Smooth muscle cell of the brain vasculature (primary cell): ENCODE measurements around the gene TMEM128.
A peak's percentile ranks its signal among the peaks of the same experiment; 100 is the strongest.
"Not testable (repeated sequence)": the region's sequence is repeated elsewhere in the genome, so short reads cannot be mapped to it uniquely, and the experiment has no call there.

Experiments
- DNase-seq: peaks from one replicate; pipeline ENCODE4 v3.0.0-alpha.2; 2012; ENCODE audit warnings: low read depth, low spot score

The TMEM128 gene

DNA sequence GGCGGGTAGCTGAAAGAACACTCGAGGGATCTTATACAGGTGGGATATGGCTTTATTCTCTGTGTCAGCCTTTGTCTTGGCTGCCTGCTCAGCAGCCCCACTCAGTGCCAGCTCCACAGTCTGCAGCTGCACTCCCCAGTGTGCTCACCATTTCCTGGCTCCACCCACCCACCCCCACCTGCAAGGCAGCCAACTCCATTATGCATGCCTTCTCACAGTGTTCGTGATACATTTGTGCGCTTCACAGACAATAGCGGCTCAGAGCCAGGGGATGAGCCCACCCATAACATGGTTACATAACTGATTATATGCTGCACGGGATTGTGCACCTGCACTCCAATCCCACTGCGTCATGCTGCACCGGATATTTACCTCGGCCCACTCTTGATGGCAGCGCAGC lies 8.8 kb upstream of the TMEM128 start:
- no peak for DNase-seq

DNA sequence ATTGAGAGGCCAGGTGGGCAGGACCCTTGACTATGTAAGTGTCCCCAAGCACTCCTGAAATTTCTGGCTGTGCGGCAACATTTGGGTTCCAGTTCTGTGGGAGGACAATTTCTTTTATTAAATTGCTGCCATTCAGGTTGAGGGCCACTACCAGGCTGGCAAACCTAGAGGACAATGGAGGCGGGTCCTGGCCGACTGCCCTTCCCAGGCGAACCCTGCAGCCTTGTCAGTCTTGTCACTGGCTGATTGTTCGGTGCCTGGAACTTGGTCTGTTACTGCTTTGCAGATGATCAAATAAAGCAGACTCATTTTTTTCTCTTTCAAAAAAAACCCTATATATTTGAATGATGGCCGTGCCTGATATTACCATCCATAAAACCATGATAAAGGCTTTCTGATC lies 6.6 kb upstream of the TMEM128 start:
- no peak for DNase-seq

DNA sequence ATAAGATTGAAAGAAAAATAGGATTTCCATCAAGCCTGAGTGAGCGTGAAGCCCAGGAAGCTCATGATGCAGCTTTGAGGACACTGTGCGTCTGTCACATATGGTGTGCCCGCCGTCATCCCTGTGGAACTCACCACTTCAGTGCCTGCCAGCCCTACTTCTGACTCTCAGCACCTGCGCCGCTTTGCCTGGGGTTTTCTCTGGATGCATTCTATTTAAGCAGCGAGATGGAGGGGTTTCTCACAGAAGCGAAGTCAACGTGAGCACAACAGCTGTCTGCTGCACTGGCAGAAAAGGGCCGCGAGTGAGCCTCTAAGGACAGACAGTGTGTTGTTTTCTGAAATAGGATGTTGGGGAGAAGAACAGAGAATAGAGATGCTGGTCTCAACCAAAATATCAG lies 6.2 kb upstream of the TMEM128 start:
- DNase-seq = no peak

DNA sequence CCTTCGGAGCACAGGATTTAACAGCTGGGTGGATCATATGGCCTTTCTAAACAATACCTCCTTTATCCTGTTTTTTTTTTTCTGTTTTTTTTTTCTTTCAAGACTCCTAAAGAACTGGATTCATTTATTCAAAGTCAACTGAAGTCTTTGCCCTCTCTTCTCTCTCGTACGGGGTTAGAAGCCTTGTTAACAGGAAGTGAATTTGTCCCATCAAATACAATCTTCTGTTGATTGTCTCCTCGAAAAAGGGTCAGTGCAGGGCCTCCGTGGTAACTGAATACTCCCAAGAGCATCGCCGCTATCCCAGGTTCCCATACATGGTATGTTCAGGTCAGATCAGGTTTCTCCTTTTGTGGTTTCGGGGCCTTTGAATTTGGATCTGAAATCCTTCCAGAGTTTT lies 1.8 kb upstream of the TMEM128 start:
- DNase-seq = no peak

DNA sequence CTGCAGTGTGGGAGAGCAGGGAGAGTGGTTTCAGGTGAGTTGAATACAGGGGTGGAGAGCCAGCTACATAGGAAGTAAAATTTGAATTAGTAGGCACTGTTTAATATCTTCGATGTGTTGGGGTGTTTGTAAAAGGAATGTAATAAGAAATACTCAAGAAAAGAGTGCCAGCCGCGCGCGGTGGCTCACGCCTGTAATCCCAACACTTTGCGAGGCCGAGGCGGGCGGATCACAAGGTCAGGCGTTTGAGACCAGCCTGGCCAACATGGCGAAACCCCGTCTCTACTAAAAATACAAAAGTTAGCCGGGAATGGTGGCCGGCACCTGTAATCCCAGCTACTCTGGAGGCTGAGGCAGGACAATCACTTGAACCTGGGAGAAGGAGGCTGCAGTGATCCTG lies 1.3 kb upstream of the TMEM128 start:
- DNase-seq = not testable (repeated sequence)

DNA sequence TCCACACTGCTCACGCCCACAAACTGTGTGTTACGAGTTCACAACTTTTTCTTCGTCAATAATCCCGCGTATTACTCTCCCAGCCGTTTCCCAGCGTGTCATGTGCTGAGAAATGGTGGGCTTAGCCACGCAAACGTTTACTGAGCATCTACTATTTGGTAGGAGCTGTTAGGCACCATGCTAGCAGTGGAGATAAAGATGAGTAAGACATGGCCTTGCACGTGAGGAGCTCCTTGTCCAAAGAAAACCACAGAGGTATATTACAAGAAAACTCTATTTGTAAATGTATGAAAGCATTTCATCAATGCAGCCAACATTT lies 821 bp upstream of the TMEM128 start:
- DNase-seq = no peak

DNA sequence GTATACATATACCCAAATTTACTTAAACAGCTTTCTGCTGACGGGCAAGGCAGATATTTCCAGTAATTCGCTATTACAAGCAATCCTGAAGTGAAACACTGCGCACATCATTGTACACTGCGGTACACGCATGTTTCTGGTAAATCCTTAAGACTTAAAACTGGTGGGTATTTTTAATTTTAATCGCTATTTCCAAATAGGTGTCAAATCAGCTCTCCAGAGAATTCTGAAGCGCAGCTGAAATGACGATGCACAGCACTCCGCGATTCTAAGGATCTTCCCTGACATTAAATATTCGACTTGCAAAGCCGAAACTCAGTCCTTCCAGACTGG lies 361 bp downstream of the TMEM128 start:
- DNase-seq = peak; percentile 23

DNA sequence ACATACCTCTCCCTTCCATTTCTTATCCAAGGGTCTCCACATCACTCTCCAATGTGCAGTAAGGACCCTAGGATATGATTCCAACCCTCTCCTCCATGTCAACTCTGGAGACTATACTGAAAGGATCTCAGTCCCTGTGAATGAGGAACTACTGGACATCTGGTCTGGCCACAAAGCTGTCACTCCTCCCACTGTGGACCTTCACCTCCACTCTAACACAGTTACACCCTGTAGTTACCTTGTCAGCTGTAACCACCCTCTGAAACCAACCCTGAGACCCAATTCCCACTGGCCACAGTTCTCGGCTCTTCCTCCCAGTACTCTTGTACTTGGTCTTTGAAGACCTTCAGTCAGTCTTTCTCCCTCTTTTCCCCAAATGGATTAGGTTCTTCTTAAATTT lies 2.9 kb downstream of the TMEM128 start:
- DNase-seq = no peak

DNA sequence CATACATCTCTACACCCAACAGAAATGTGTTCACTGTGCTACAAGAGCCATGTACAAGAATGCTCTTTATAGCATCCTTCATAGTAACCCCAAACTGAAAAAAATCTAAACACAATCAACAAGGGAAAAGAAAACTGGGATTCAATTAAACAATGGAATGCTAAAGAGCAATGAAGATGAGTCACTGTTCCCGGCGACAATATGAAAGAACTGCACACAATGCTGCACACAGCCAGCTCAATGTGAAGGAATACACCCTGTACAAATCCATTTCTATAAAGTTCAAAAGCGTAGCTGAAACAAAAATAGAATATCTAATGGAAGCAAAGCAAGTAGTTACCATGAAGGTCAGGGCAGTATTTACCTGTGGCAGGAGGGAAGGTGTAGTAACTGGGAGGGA lies 8.5 kb downstream of the TMEM128 start:
- DNase-seq = not testable (repeated sequence)

DNA sequence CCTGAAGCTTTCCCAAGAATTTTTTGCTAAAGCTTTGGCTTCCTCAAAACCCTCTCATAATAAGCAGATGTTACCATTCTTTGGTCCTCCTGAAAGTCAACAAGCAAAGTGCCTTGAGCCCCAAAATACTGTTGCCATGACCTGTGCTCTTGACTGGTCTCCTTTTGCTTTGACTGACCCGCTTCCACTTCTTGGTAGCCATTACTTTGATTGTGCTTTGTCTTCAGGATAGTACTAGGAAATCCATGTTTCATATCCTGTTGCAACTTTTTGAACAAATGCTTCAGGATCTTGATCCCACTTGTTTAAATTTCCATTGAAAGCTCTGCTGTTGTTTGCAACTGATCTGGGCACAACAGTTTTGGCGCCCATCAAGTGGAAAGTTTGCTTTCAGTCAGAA lies 14.4 kb downstream of the TMEM128 start:
- no peak for DNase-seq

DNA sequence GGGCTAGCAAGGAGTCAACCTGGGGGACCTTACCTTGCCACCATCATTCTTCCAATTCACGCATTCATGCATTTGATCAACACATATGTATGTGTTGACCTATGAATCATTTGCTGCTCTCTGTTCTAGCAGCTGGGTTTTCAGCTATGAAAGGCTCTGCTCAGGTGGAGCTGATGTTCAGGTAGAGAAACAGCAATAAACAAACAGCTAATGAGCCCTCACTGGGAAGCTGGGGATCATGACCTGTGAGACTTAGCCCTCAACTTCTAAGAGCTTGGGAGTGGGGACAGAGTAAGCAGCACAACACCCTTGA lies 19.7 kb downstream of the TMEM128 start:
- DNase-seq = no peak

DNA sequence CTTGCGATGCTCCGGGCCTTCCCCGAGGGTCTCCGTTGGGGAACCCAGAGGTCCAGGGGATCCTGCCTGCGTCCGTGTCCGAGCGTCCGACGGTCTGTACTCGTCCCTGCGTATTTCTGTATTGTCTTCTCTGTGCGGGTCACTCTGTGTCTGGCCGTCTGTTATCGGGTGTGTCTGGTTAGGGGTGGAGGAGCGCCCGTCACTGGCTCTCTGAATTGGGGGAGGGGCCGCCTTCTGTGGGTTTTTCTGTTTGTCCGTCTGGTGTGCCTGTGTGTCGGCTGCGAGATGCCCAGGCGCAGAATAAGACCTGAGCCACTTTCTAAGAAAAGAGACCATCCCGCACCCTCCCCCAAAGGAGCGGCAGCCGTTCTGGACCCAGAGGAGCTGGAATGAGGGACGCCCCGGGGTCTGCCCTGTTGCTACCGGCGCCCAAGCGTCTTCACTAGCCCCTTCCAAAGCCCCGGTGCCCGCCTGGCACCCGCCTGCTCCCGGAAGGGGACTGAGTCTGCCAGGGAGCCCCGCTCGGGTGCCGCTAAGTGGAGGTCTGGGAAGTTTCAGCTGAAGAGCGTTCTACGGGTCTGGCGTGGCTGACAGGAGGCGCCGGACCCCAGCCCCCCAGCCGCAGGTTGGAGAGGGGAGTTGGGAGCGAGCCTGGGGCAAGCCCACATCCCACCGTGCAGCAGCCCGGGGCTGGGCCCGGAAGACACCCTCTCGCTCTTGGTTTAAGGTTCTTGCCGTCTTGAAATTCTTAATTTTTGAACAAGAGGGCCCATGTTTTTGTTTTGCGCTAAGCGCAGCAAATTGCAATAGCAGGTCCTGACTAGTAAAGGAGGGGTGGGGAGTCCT lies 20.3 kb downstream of the TMEM128 start:
- DNase-seq = no peak

DNA sequence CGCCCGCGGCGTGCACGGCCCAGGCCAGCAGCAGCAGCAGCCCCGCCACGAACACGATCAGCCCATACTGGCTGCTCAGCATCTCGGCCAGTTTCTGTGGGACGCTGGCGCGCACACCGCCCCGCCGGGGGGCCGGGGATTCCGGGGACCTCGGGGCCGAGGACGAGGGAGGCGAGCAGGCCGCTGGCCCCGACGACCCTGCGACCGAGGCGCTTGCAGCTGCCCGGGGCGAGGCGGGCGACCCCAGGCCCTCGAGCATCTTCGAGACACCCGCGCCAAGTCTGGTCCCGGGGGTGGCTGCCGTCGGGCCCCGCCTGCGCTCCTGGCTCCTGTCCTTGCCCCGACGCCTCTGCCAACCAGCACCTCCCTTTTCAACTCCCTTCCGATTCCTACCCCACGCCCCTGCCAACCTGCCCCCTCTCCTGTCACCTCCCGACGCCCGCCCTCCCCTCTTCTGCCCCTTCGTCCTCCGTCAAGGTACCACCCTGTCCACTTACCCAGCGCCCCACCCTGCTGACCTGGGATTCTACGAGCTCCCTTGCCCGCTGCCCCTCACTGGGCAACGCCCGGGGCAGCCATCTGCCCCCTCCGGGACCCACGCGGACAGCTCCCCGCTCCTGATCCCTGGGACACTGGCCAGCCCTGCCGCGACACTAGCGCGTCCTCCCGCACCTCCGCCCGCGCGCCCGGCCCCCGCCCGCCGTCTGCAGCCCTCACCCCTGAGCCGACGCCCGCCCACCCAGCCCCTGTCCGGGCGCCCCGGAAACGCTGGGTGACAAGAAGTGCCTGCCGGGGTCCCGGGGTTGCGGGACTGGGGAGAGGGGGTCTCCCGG lies 21.2 kb downstream of the TMEM128 start, which contains the start of gene OTOP1:
Gene OTOP1, minus strand, starts transcription at position 324 of the 833 bp plus-strand sequence. Its CDS starts 65 bp downstream, at position 259.
- DNase-seq = no peak

DNA sequence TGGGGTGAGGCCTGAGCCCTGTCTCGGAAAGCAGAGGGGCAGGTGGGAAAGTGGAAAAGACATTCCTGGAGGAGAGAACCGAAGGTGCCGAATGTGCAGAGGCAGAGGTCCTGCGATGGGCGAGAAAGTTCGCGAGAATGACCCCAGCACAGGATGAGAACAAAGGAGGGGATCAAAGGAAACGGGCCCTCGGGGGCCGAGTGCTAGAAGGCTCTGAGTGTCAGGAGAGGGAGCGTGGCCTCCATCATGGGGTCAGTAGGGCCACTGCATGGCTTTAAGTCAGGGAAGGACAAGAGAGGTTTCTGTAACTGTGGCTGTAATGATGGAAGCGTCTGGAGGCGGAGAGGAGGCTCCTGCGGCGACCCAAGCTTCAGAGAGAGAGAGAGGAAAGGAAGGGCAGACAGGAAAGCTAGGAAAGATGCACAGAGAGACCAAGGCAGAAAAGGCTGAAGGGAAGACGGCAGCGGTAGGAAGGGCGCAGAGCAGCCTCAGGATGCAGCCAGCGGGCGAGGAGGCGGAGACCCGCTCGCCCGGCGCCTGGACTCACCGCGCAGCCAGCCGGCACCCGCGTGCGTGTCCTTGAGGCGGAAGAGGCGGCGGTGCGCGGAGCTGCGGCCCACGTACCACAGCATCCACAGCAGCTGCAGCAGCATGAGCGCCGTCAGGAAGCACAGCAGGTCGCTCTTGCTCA lies 22.0 kb downstream of the TMEM128 start:
- no peak for DNase-seq

DNA sequence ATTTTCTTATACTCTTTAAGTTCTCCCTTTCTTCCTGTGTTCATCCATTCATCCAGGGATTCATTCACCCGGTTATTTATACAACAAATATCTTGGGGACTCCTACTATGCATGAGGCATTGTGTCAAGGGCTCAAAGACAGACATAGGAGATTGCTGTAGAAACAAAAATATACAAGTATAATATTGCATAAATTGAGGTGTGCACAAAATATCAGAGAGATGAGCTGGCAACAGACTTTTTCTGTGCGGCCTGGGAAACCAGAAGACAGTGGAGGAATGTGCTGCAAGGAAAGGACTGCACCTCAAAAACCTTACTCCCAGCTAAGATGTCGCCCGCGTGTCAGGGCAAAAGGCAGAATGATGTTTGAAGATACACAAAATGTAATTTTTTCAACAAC lies 30.9 kb downstream of the TMEM128 start:
- no peak for DNase-seq

DNA sequence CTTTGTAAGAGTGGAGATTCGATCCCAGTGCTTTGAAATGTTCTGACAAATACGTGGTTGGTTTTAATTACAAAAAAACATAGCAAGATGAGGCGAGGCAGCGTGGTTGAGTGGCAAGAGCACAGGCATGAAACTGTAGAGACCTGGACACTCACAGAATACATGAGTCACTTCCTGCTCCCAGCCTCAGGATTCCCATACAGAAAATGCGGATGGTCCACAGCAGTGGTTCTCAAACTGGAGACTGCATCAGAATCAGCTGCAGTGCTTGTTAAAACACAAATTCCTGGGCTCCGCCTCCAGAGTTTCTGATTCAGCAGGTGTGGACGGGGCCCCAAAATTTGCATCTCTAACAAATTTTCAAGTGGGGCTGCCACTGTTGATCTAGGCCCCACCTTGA lies 31.4 kb downstream of the TMEM128 start:
- no peak for DNase-seq

DNA sequence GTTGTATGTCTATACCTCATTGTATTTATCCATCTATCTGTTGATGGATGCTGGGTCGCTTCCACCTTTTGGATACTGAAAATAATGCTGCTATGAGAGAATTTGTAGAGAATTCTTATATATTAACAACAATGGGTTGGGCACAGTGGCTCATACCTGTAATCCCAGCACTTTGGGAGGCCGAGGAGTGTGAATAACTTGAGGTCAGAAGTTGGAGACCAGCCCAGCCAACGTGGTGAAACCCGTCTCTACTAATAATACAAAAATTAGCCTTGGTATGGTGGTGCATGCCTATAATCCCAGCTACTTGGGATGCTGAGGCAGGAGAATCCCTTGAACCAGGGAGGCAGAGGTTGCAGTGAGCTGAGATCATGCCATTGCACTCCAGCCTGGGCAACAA lies 34.3 kb downstream of the TMEM128 start:
- DNase-seq = not testable (repeated sequence)

DNA sequence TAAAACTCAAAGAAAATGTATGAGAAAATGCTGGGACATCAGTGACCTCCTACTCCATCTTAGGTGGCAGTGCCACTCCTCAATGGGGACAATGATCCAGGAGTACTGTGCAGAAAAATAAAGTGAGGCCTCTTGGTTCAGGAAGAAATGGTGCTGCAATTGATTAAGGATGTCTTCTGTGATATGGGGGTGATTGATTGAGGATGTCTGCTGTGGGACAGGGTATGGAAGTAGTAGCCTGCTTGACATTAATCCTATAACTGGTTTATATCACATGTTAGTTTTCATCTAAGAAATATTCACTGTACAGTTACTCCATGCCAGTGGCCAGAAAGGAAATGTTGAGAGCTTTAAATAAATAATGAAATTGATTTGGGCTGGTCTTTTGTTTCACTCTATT lies 41.8 kb downstream of the TMEM128 start:
- DNase-seq = no peak

DNA sequence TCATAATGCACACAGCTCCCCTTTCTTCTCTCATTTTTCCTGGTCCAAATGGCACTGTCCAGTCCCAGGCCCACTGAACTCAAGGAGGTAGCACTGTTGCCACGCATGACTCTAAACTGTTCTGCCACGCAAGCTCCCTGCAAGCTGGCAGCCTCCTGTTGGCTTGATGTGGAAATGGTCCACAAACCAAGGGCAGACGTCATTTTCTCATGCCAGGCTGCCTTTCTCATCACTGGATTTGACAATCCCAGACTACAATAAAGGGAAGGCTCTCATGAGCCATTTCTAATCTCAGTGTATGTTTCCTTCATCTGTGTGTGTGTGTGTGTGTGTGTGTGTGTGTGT lies 43.6 kb downstream of the TMEM128 start:
- DNase-seq = no peak

DNA sequence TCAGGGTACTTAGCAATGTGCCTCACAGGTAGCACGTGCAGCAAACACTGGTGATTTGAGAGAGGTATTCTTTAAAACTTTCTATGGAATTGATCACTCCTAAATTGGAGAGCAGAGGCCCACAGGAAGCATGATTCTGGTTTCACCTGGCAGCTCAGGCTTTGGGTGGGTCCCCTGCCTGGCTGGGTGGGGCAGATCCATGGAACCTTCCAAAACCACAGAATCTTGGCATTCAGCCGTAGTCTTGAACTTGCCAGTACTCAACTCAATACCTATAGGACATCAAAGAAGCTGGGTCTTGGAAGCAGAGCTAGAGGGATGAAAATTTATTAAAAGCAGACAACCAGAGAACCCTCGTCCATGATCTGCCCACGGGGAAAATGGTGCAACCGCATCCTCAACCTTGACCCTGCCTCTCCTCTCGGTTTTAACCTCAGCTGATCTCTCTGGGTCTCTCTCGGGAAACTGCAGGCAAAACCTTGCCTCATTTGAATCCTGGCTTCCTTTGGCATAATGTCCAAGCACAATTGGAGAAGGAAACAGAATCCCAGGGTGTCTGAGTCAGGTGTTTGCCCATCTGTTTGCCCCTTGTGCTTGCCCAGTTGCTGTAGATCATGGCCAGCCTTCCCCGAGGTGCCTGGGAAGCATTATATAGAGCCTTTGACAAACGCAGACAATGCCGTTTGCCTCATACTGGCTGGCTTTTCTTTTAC lies 44.2 kb downstream of the TMEM128 start:
- DNase-seq = no peak

DNA sequence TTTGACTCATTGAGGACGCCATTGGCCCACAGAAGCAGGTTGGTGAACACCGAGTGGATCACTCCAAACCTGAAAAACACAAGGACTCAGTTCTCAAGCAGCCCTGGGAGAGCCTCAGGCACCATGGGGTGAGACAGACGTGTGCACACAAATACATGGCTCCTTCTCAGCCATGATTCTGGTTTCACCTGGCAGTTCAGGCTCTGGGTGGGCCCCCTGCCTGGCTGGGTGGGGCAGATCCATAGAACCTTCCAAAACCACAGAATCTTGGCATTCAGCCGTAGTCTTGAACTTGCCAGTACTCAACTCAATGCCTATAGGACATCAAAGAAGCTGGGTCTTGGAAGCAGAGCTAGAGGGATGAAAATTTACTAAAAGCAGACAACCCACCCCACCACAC lies 45.5 kb downstream of the TMEM128 start:
- DNase-seq = no peak

DNA sequence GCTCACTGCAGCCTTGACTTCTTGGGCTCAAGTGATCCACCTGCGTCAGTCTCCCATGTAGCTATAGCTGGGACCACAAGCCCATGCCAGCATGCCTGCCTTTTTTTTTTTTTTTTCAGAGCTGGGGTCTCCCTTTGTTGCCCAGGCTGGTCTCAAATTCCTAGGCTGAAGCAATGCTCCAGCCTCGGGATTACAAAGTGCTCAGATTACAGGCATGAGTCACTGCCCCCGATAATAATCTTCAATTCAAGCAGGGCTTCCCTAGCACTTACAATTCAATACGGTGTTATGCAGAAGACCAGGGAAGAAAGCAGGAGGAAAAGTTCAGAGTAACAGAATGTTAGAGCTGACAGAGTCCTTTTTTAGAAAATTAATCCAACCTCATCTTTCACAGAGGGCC lies 47.4 kb downstream of the TMEM128 start:
- DNase-seq = no peak
